Uterus (tissue), 4 donors: ENCODE results near the gene SMIM44. TPM values are rescaled to one million over a fixed set of nuclear protein-coding genes. Genes with fewer than 3 reads are reported as not detected.

ENCODE experiments used
- DNase-seq, 2 donors: peaks; one replicate each; pipeline ENCODE4 v3.0.0-alpha.2; 2019 to 2020
- H3K27ac ChIP-seq, 2 donors: fragments of 200-600 bp; sonication (generic); 1 replicate in 1 of 2; 2 replicates in 1 of 2; pipeline ENCODE4 v1.5.1; 2016 to 2018
- H3K27me3 ChIP-seq, 2 donors: fragments of 200-600 bp; sonication (generic); one replicate each; pipeline ENCODE4 v1.5.1; 2018 to 2019; ENCODE audit warnings: control low read depth in 1 of 2
- H3K36me3 ChIP-seq, 2 donors: fragments of 200-600 bp; sonication (generic); one replicate each; pipeline ENCODE4 v1.5.1; 2019; ENCODE audit warnings: control low read depth in 1 of 2
- H3K4me1 ChIP-seq, 2 donors: fragments of 200-600 bp; sonication (generic); one replicate each; pipeline ENCODE4 v1.5.1; 2018 to 2019; ENCODE audit warnings: control low read depth in 1 of 2
- H3K4me3 ChIP-seq, 2 donors: fragments of 200-600 bp; sonication (generic); 1 replicate in 1 of 2; 2 replicates in 1 of 2; pipeline ENCODE4 v1.5.1; 2018 to 2019; ENCODE audit warnings: mild to moderate bottlenecking in 1 of 2
- H3K9me3 ChIP-seq, 2 donors: fragments of 200-600 bp; sonication (generic); one replicate each; pipeline ENCODE4 v1.5.1; 2019; ENCODE audit warnings: control low read depth in 1 of 2
- POLR2A ChIP-seq, 2 donors: fragments of 450-650 bp; IDR thresholded peaks; one replicate each; pipeline ENCODE4 v1.6.1; 2016; ENCODE audit warnings: antibody characterized with exemption in 2 of 2, mild to moderate bottlenecking in 1 of 2, moderate library complexity in 1 of 2
- intact Hi-C: fragments of 100-400 bp; cut with DNase I; formaldehyde crosslinking; loops from one replicate; pipeline ENCODE4 v1.15.1; 2023; ENCODE audit warnings: low total_unique reads
- total RNA-seq, 4 donors: library from RNA; depleted of rRNA in 3 of 4; stranded (reverse); fragments of >200 nt in 3 of 4; gene quantifications; one replicate each; pipeline versions ENCODE4 v1.1.0 to v1.2.4, GENCODE V29; 2014 to 2023
- TF ChIP-seq, protein P1 (sequence below), 4 experiments: fragments of 200-600 bp in 2 of 4; fragments of 450-650 bp in 2 of 4; sonication (generic) in 2 of 4; IDR thresholded peaks; one replicate each; pipeline ENCODE4 v1.5.1; 2016 to 2019; ENCODE audit warnings: antibody characterized with exemption in 4 of 4, mild to moderate bottlenecking in 2 of 4, moderate library complexity in 1 of 4
- donor health status: DM: yes; HTN: yes; CAD: no.

The SMIM44 gene
- total RNA-seq, 4 donors from 2014 or later: not detected

DNA sequence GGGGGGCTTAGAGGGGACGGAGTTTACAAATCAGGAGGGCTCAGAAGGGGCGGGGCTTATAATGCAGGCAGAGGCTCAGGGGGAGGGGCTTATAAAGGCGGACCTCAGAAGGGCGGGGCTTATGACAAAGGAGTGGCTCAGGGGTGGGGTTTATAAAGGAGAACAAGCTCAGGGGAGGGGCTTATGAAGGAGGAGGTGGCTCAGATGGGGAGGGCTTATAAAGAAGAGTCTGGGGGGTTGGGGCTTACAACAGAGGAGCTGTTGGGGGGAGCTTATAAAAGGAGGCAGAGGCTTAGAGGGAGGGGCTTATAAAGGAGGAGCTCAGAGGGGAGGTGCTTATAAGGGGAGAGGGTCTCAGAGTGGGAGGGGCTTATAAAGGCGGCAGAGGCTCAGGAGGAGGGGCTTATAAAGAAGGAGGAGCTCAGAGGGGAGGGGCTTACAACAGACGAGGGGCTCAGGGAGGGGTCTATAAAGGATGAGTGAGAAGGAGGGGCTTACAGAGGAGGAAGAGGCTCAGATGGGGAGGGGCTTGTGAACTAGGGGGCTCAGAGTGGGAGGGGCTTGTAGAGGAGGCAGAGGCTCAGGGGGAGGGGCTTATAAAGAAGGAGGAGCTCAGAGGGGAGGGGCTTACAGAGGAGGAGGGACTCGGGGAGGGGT is 3.9 kb downstream of the SMIM44 start:
- no peak for DNase-seq
- intact Hi-C loops: no loop called here
- no peaks in the 10 kb centered on the region for H3K9me3 ChIP-seq
- H3K4me3 ChIP-seq: no peak overlapping the region
- no peaks in the 10 kb centered on the region for H3K4me1 ChIP-seq
- H3K36me3 ChIP-seq: no peaks in the 10 kb centered on the region
- no peak for TF ChIP-seq POLR2A (IDR thresholded peaks at IDR 0.05)
- TF ChIP-seq, protein P1, sequence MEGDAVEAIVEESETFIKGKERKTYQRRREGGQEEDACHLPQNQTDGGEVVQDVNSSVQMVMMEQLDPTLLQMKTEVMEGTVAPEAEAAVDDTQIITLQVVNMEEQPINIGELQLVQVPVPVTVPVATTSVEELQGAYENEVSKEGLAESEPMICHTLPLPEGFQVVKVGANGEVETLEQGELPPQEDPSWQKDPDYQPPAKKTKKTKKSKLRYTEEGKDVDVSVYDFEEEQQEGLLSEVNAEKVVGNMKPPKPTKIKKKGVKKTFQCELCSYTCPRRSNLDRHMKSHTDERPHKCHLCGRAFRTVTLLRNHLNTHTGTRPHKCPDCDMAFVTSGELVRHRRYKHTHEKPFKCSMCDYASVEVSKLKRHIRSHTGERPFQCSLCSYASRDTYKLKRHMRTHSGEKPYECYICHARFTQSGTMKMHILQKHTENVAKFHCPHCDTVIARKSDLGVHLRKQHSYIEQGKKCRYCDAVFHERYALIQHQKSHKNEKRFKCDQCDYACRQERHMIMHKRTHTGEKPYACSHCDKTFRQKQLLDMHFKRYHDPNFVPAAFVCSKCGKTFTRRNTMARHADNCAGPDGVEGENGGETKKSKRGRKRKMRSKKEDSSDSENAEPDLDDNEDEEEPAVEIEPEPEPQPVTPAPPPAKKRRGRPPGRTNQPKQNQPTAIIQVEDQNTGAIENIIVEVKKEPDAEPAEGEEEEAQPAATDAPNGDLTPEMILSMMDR (IDR thresholded peaks at IDR 0.05): no peak
- H3K27me3 ChIP-seq: peaks cover 5 to 11% of the 10 kb centered on the region in 2 donors
- H3K27ac ChIP-seq: no peak overlapping the region

DNA sequence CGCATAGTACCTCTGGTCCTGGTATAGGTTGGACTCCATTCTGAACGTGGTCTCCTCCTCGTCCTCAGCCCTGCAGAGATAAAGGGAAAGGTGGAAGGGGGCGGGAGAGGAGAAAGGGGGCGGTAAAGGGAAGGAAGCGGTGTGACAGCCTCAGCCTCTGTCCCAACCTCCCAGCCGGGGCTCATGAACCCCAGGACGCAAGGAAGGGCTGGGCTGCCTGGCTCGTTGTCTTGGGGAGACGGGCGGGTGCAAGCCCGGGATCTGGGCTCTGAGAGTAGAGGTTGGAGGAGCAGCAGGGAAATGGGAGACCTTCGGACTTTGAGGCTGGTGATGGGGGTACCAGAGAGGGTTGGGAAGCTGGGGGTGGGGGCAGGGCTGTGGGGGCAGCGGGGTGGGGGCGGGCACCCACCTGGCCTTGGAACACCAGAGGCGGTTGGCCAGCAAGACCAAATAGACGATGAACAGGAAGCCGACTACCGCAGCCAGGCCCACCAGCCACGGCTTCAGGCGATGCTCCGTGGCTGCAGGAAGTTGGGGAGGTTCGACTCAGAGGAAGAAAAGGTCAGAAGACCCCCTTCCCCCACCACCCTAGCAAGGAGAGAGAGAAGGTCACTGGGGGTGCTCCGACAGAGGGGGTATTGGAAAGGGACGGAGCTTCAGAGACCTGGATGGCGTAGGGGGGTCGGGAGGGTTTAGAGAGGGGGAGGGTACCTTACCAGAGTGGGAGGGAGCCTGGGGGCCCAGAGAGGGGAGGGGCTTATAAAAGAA is 4.6 kb downstream of the SMIM44 start:
- no peak overlapping the region for H3K4me3 ChIP-seq
- no peaks in the 10 kb centered on the region for H3K36me3 ChIP-seq
- intact Hi-C loops: no loop called here
- H3K27me3 ChIP-seq: peaks cover 5 to 11% of the 10 kb centered on the region in 2 donors
- H3K9me3 ChIP-seq: no peaks in the 10 kb centered on the region
- TF ChIP-seq, protein P1 (IDR thresholded peaks at IDR 0.05): no peak
- TF ChIP-seq POLR2A (IDR thresholded peaks at IDR 0.05): no peak
- H3K27ac ChIP-seq: no peak overlapping the region
- no peaks in the 10 kb centered on the region for H3K4me1 ChIP-seq
- no peak for DNase-seq

DNA sequence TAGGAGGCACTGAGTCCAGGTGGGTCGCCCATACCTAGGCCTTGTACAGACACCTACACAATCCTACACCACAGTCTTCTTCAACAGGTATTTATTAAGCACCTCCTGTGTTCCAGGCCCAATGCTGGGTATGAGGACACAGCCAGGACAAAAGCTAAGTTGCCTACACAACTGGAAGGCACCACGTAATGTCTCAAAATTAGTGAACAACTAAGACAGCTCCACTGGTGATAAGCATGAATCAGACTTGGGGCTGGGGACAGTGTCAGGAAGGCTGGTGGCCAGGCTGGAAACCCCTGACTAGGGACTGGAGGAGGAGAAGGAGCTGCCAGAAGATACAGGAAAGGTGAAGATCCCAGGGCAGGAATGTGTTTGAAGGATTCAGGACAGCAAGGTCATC is 5.3 kb downstream of the SMIM44 start:
- intact Hi-C loops: no loop called here
- TF ChIP-seq, protein P1 (IDR thresholded peaks at IDR 0.05): no peak
- TF ChIP-seq POLR2A (IDR thresholded peaks at IDR 0.05): no peak
- H3K27ac ChIP-seq: no peak overlapping the region
- H3K4me1 ChIP-seq: no peaks in the 10 kb centered on the region
- H3K36me3 ChIP-seq: no peaks in the 10 kb centered on the region
- no peaks in the 10 kb centered on the region for H3K9me3 ChIP-seq
- H3K27me3 ChIP-seq: peaks cover 5 to 7% of the 10 kb centered on the region in 2 donors
- no peak for DNase-seq
- H3K4me3 ChIP-seq: no peak overlapping the region

DNA sequence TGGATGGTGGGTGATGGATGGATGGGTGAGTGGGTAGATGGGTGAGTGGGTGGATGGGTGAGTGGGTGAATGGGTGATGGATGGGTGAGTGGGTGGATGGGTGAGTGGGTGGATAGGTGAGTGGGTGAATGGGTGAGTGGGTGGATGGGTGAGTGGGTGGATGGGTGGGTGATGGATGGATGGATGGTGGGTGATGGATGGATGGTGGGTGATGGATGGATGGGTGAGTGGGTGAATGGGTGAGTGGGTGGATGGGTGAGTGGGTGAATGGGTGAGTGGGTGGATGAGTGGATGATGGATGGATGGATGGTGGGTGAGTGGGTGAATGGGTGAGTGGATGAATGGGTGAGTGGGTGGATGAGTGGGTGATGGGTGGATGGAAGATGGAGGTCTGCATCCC is 5.7 kb downstream of the SMIM44 start:
- Histone ChIP-seq H3K27me3 (peaks cover 4 to 5% of the 10 kb centered on the region in 2 donors), H3K27ac (no peak overlapping the region), H3K4me3 (no peak overlapping the region), H3K36me3 (no peaks in the 10 kb centered on the region), H3K9me3 (no peaks in the 10 kb centered on the region), H3K4me1 (peaks cover 0 to 3% of the 10 kb centered on the region in 2 donors)
- no peak for TF ChIP-seq POLR2A (IDR thresholded peaks at IDR 0.05)
- TF ChIP-seq, protein P1 (IDR thresholded peaks at IDR 0.05): no peak
- intact Hi-C loops: no loop called here
- DNase-seq: no peak

DNA sequence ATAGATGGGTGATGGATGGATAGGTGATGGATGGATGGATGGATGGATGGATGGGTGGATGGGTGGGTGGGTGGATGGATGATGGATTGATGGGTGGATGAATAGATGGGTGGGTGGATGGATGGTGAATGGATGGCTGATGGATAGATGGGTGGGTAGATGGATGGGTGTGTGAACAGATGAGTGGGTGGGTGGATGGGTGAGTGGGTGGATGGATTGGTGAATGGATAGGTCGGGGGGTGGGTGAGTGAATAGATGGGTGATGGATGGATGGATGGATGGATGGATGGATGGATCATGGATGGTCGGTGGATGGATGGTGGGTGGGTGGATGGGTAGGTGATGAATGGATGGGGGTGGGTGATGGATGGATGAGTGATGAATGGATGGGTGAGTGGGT is 6.4 kb downstream of the SMIM44 start:
- Histone ChIP-seq H3K27me3 (peaks cover 0 to 5% of the 10 kb centered on the region in 2 donors), H3K36me3 (no peaks in the 10 kb centered on the region), H3K4me3 (no peak overlapping the region), H3K27ac (no peak overlapping the region), H3K4me1 (peaks cover 0 to 3% of the 10 kb centered on the region in 2 donors), H3K9me3 (no peaks in the 10 kb centered on the region)
- no peak for DNase-seq
- intact Hi-C loops: no loop called here
- TF ChIP-seq, protein P1 (IDR thresholded peaks at IDR 0.05): no peak
- no peak for TF ChIP-seq POLR2A (IDR thresholded peaks at IDR 0.05)
